Measurements from ENCODE around the gene STOML1. TPM values are rescaled to one million over a fixed set of nuclear protein-coding genes. Genes with fewer than 3 reads are reported as not detected.
A peak's percentile ranks its signal among the peaks of the same experiment; 100 is the strongest.
"Not testable (repeated sequence)": the region's sequence is repeated elsewhere in the genome, so short reads cannot be mapped to it uniquely, and the experiment has no call there.

The STOML1 gene
- total and polyA plus RNA-seq, 2 donors from 2014 or later, result 15.0 to 22.2 TPM

DNA sequence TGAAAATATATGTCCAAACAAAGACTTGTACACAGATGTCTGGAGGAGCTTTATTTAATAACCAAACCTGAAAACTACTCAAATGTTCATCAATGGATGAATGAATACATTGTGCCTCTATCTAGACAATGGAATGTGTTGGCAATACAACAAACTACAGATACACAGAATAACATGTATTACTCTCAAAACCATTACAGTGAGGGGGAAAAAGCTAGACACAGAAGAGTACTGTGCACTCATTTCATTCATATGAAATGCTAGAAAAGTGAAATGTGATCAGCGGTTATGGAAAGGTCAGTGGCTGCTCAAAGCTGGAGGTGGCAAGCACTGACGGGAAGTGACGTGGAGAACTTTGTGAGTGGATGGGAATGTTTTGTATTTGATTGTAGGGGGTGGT, 13.2 kb downstream of the STOML1 start:
- H3K27me3 ChIP-seq (ENCODE audit: control insufficient read depth, insufficient read depth, low read length), result no peaks in the 10 kb centered on the region
- peaks cover 0 to 22% (median 7%) of the 10 kb centered on the region in 3 donors for H3K4me1 ChIP-seq (ENCODE audit: control insufficient read depth in 2 of 3, insufficient read depth in 2 of 3, low read depth in 1 of 3, low read length in 3 of 3)
- TF ChIP-seq, protein P1, sequence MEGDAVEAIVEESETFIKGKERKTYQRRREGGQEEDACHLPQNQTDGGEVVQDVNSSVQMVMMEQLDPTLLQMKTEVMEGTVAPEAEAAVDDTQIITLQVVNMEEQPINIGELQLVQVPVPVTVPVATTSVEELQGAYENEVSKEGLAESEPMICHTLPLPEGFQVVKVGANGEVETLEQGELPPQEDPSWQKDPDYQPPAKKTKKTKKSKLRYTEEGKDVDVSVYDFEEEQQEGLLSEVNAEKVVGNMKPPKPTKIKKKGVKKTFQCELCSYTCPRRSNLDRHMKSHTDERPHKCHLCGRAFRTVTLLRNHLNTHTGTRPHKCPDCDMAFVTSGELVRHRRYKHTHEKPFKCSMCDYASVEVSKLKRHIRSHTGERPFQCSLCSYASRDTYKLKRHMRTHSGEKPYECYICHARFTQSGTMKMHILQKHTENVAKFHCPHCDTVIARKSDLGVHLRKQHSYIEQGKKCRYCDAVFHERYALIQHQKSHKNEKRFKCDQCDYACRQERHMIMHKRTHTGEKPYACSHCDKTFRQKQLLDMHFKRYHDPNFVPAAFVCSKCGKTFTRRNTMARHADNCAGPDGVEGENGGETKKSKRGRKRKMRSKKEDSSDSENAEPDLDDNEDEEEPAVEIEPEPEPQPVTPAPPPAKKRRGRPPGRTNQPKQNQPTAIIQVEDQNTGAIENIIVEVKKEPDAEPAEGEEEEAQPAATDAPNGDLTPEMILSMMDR (IDR thresholded peaks at IDR 0.05; ENCODE audit: borderline replicate concordance, extremely low read depth, insufficient read depth), result no peak
- intact Hi-C loops (cut with DNase I), result no loop called here
- no peak overlapping the region for H3K4me3 ChIP-seq (ENCODE audit: low read length in 3 of 3)
- H3K36me3 ChIP-seq (ENCODE audit: control insufficient read depth in 2 of 3, insufficient read depth in 3 of 3, low read length in 3 of 3), result no peaks in the 10 kb centered on the region
- H3K9me3 ChIP-seq (ENCODE audit: control insufficient read depth in 2 of 3, insufficient read depth in 1 of 3, low read length in 3 of 3), result no peaks in the 10 kb centered on the region
- no peak overlapping the region for H3K27ac ChIP-seq (ENCODE audit: low read depth in 2 of 2, low read length in 2 of 2)
- no peak for FAIRE-seq
- DNase-seq, result no peak
- H3K9ac ChIP-seq (ENCODE audit: low read length in 3 of 3), result no peak overlapping the region

DNA sequence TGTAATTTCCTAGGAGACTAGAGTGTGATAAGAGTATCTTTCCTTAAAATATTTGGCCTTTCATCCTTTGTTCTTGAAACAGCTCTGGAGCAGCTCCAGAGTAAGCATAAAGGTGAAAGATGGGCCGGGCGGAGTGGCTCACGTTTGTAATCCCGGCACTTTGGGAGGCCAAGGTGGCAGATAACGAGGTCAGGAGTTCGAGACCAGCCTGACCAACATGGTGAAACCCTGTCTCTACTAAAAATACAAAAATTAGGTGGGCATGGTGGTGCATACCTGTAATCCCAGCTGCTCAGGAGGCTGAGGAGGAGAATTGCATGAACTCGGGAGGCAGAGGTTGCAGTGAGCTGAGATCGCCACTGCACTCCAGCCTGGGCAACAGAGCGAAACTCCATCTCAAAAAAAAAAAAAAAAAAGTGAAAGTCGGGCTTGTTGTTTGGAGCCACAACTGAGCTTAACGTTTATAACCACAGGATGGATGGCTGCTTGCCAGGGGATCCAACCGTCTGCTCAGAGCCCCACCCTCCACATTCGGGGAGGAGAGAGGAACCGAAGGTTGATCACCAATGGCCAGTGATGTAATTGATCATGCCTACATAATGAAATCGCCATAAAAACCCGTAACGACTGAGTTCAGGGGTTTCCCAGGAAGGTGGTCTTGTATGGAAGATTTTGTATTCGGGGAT, 16.5 kb downstream of the STOML1 start:
- H3K9me3 ChIP-seq (ENCODE audit: control insufficient read depth in 2 of 3, insufficient read depth in 1 of 3, low read length in 3 of 3); FAIRE-seq; H3K4me1 ChIP-seq (ENCODE audit: control insufficient read depth in 2 of 3, insufficient read depth in 2 of 3, low read depth in 1 of 3, low read length in 3 of 3); H3K36me3 ChIP-seq (ENCODE audit: control insufficient read depth in 2 of 3, insufficient read depth in 3 of 3, low read length in 3 of 3); H3K27me3 ChIP-seq (ENCODE audit: control insufficient read depth, insufficient read depth, low read length); H3K27ac ChIP-seq (ENCODE audit: low read depth in 2 of 2, low read length in 2 of 2); H3K4me3 ChIP-seq (ENCODE audit: low read length in 3 of 3); H3K9ac ChIP-seq (ENCODE audit: low read length in 3 of 3); intact Hi-C loops (cut with DNase I): not testable (repeated sequence)
- DNase-seq, result peak in 2 of 5 donors; percentile 37 to 43

DNA sequence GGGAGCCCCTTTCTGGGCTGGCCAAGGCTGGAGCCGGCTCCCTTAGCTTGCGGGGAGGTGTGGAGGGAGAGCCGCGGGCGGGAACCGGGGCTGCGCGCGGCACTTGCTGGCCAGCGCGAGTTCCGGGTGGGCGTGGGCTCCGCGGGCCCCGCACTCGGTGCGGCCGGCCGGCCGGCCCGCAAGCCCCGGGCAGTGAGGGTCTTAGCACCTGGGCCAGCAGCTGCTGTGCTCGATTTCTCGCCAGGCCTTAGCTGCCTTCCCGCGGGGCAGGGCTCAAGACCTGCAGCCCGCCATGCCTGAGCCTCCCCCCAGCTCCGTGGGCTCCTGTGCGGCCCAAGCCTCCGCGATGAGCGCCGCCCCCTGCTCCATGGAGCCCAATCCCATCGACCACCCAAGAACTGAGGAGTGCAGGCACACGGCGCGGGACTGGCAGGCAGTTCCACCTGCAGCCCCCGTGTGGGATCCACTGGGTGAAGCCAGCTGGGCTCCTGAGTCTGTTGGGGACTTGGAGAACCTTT, 18.4 kb downstream of the STOML1 start:
- H3K36me3 ChIP-seq (ENCODE audit: control insufficient read depth in 2 of 3, insufficient read depth in 3 of 3, low read length in 3 of 3); H3K9me3 ChIP-seq (ENCODE audit: control insufficient read depth in 2 of 3, insufficient read depth in 1 of 3, low read length in 3 of 3); H3K4me1 ChIP-seq (ENCODE audit: control insufficient read depth in 2 of 3, insufficient read depth in 2 of 3, low read depth in 1 of 3, low read length in 3 of 3); H3K9ac ChIP-seq (ENCODE audit: low read length in 3 of 3); H3K4me3 ChIP-seq (ENCODE audit: low read length in 3 of 3); H3K27me3 ChIP-seq (ENCODE audit: control insufficient read depth, insufficient read depth, low read length); FAIRE-seq; H3K27ac ChIP-seq (ENCODE audit: low read depth in 2 of 2, low read length in 2 of 2): not testable (repeated sequence)
- peak in 2 of 5 donors; percentile 41 to 75 for DNase-seq
- intact Hi-C loops (cut with DNase I), result loop anchor here (5.0 kb wide), 1 partner anchor 349 kb away; no protein-coding TSS in a partner anchor

DNA sequence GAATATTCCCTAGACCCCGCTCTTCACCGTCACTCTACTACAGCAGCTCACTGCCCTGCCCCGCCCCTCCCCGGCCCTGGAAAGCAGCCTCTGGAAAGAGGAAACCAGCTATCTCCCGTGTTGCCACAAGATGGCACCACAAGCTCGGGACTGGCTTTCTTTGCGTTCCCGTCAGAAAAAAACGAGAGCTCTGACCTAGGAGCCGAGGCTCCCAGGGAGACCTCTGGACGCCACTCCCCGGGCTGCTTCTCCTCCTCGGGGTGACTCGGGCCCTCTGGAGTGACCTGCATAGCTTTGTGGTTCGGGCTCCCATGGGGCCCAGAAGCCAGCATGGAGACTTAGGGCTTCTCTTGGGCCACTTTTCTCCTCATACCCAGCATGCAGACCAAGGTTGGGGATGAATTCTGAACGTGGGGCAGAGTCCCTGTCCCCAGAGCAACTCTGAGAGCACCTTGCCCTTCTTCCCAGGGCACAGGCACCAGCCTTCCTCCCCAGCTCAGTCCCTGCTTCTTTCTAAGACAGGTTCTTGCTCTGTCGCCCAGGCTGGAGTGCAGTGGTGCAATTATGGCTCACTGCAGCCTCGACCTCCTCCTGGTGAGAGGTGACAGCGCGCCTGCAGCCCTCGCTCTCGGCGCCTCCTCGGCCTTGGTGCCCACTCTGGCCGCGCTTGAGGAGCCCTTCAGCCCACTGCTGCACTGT, 19.0 kb downstream of the STOML1 start:
- TF ChIP-seq, protein P1 (IDR thresholded peaks at IDR 0.05; ENCODE audit: borderline replicate concordance, extremely low read depth, insufficient read depth), result peak; percentile 95
- Histone ChIP-seq H3K27me3 (ENCODE audit: control insufficient read depth, insufficient read depth, low read length) (no peaks in the 10 kb centered on the region), H3K9me3 (ENCODE audit: control insufficient read depth in 2 of 3, insufficient read depth in 1 of 3, low read length in 3 of 3) (no peaks in the 10 kb centered on the region), H3K4me3 (ENCODE audit: low read length in 3 of 3) (no peak overlapping the region), H3K27ac (ENCODE audit: low read depth in 2 of 2, low read length in 2 of 2) (no peak overlapping the region), H3K9ac (ENCODE audit: low read length in 3 of 3) (no peak overlapping the region), H3K4me1 (ENCODE audit: control insufficient read depth in 2 of 3, insufficient read depth in 2 of 3, low read depth in 1 of 3, low read length in 3 of 3) (peaks cover 0 to 4% (median 4%) of the 10 kb centered on the region in 3 donors), H3K36me3 (ENCODE audit: control insufficient read depth in 2 of 3, insufficient read depth in 3 of 3, low read length in 3 of 3) (no peaks in the 10 kb centered on the region)
- DNase-seq (peak; percentile 90 to 95 (median 91)), FAIRE-seq (no peak)
- intact Hi-C loops (cut with DNase I), result loop anchor here (5.0 kb wide), 1 partner anchor 349 kb away; no protein-coding TSS in a partner anchor

All from kidney (tissue), 14 donors.